H1 (cell line): Measurements from ENCODE around the gene SNTG2. TPM values are rescaled to one million over a fixed set of nuclear protein-coding genes. Genes with fewer than 3 reads are reported as not detected.

ENCODE experiments used
- CTCF ChIA-PET: fragments of 300-600 bp; sonication (Branson Sonifier 250); formaldehyde crosslinking; loops from one replicate; lab custom pipeline; 2021; ENCODE audit not compliant: partially characterized antibody; lab: Charles Lee
- POLR2A ChIA-PET: fragments of 300-600 bp; sonication (Branson Sonifier 250); formaldehyde crosslinking; loops from one replicate; lab custom pipeline; 2021; ENCODE audit warnings: inconsistent platforms; ENCODE audit not compliant: partially characterized antibody; lab: Charles Lee
- DNase-seq, 2 experiments: peaks; one replicate each; pipeline versions ENCODE4 v3.0.0 to v3.0.0-alpha.2; 2010 to 2022; ENCODE audit warnings: low spot score in 2 of 2, low read depth in 1 of 2, mixed read lengths in 1 of 2
- FAIRE-seq: peaks from 2 replicates; lab custom pipeline; 2011; peaks lifted over from hg19 to GRCh38; lab: Jason Lieb, UNC
- H2AFZ ChIP-seq: 2 replicates; pipeline ENCODE4 v1.8.1; 2012; ENCODE audit warnings: low read length, inconsistent platforms
- H2AK5ac ChIP-seq: 2 replicates; pipeline ENCODE4 v1.6.1; 2013; ENCODE audit warnings: low read depth, low read length
- H2BK120ac ChIP-seq: replicated peaks from 2 replicates; pipeline ENCODE3; 2013; ENCODE audit warnings: low read depth, low read length, inconsistent platforms
- H2BK12ac ChIP-seq: 2 replicates; pipeline ENCODE4 v1.6.1; 2013; ENCODE audit warnings: low read depth, low read length
- H2BK15ac ChIP-seq: 2 replicates; pipeline ENCODE4 v1.6.1; 2013; ENCODE audit warnings: low read length
- H2BK20ac ChIP-seq: 2 replicates; pipeline ENCODE4 v1.6.1; 2013; ENCODE audit warnings: low read length
- H2BK5ac ChIP-seq: 2 replicates; pipeline ENCODE4 v1.6.1; 2013; ENCODE audit warnings: low read depth, low read length
- H3K14ac ChIP-seq: 2 replicates; pipeline ENCODE4 v1.6.1; 2013; ENCODE audit warnings: inconsistent platforms; ENCODE audit not compliant: insufficient read length
- H3K18ac ChIP-seq: 2 replicates; pipeline ENCODE4 v1.6.1; 2013; ENCODE audit warnings: low read length; ENCODE audit errors: extremely low read depth
- H3K23ac ChIP-seq: 2 replicates; pipeline ENCODE4 v1.6.1; 2013; ENCODE audit warnings: inconsistent platforms; ENCODE audit not compliant: insufficient read length
- H3K23me2 ChIP-seq: 2 replicates; pipeline ENCODE4 v1.6.1; 2013; ENCODE audit warnings: low read depth, low read length
- H3K27ac ChIP-seq: 2 replicates; pipeline ENCODE4 v1.6.1; 2011; ENCODE audit warnings: low read depth, low read length, inconsistent platforms
- H3K27me3 ChIP-seq, 4 experiments: replicated peaks in 1 of 4; 1 replicate in 1 of 4; 2 replicates in 3 of 4; pipeline versions ENCODE4 v1.6.1 to v1.8.1; 2011 to 2013; ENCODE audit warnings: low read length in 3 of 4, mild to moderate bottlenecking in 3 of 4, inconsistent platforms in 2 of 4, mixed read lengths in 2 of 4, moderate library complexity in 1 of 4; ENCODE audit not compliant: control insufficient read depth in 3 of 4, insufficient read depth in 3 of 4; ENCODE audit errors: extremely low read depth in 1 of 4
- H3K36me3 ChIP-seq, 4 experiments: 2 replicates each; pipeline versions ENCODE4 v1.6.1 to v1.8.1; 2011 to 2013; ENCODE audit warnings: mild to moderate bottlenecking in 4 of 4, low read length in 3 of 4, moderate library complexity in 2 of 4, control low read depth in 1 of 4, inconsistent platforms in 1 of 4; ENCODE audit not compliant: insufficient read depth in 4 of 4, control insufficient read depth in 2 of 4
- H3K4ac ChIP-seq: replicated peaks from 2 replicates; pipeline ENCODE3; 2013; ENCODE audit warnings: low read length, low read depth, mixed read lengths, inconsistent platforms; ENCODE audit not compliant: insufficient read length
- H3K4me1 ChIP-seq, 4 experiments: replicated peaks in 1 of 4; 1 replicate in 1 of 4; 2 replicates in 3 of 4; pipeline versions ENCODE4 v1.6.1 to v1.8.1; 2011 to 2013; ENCODE audit warnings: low read length in 3 of 4, inconsistent platforms in 2 of 4, mixed read lengths in 1 of 4; ENCODE audit not compliant: insufficient read depth in 4 of 4, control insufficient read depth in 3 of 4
- H3K4me2 ChIP-seq, 2 experiments: 2 replicates each; pipeline versions ENCODE4 v1.6.1 to v1.8.1; 2011 to 2013; ENCODE audit warnings: low read depth in 2 of 2, low read length in 2 of 2, control low read depth in 1 of 2, inconsistent platforms in 1 of 2, mild to moderate bottlenecking in 1 of 2; ENCODE audit not compliant: insufficient read depth in 1 of 2
- H3K4me3 ChIP-seq, 4 experiments: fragments of 200-600, 300-600 bp in 1 of 4; sonication (generic), shearing (Covaris generic), sonication (Bioruptor Twin) in 1 of 4; 2 replicates each; pipeline versions ENCODE4 v1.5.1 to v1.8.1; 2011 to 2016; ENCODE audit warnings: low read length in 4 of 4, low read depth in 3 of 4, control low read depth in 2 of 4, inconsistent platforms in 2 of 4, mild to moderate bottlenecking in 2 of 4, mixed read lengths in 1 of 4, moderate library complexity in 1 of 4; ENCODE audit not compliant: insufficient read depth in 2 of 4; ENCODE audit errors: extremely low read depth in 1 of 4
- H3K56ac ChIP-seq: replicated peaks from 2 replicates; pipeline ENCODE3; 2013; ENCODE audit warnings: low read depth, mild to moderate bottlenecking, mixed read lengths, low read length, inconsistent platforms; ENCODE audit not compliant: insufficient read length
- H3K79me1 ChIP-seq: 2 replicates; pipeline ENCODE4 v1.6.1; 2013; ENCODE audit warnings: low read depth, low read length, control low read depth
- H3K79me2 ChIP-seq, 2 experiments: 2 replicates each; pipeline versions ENCODE4 v1.6.1 to v1.8.1; 2012 to 2013; ENCODE audit warnings: low read length in 2 of 2, mild to moderate bottlenecking in 2 of 2, inconsistent platforms in 1 of 2; ENCODE audit not compliant: insufficient read depth in 2 of 2, control insufficient read depth in 1 of 2
- H3K9ac ChIP-seq, 4 experiments: replicated peaks in 1 of 4; 1 replicate in 1 of 4; 2 replicates in 3 of 4; pipeline versions ENCODE4 v1.6.1 to v1.8.1; 2011 to 2013; ENCODE audit warnings: low read depth in 3 of 4, low read length in 3 of 4, control low read depth in 2 of 4, mild to moderate bottlenecking in 2 of 4, moderate library complexity in 2 of 4, inconsistent platforms in 1 of 4; ENCODE audit errors: extremely low read depth in 1 of 4
- H3K9me3 ChIP-seq, 2 experiments: 2 replicates each; pipeline versions ENCODE4 v1.6.1 to v1.8.1; 2012 to 2013; ENCODE audit warnings: mild to moderate bottlenecking in 2 of 2, moderate library complexity in 2 of 2, control low read depth in 1 of 2, inconsistent platforms in 1 of 2, low read depth in 1 of 2, low read length in 1 of 2, mixed read lengths in 1 of 2; ENCODE audit not compliant: insufficient read depth in 2 of 2
- H4K20me1 ChIP-seq, 2 experiments: replicated peaks in 1 of 2; 2 replicates each; pipeline versions ENCODE3 to v1.8.1; 2011 to 2013; ENCODE audit warnings: inconsistent platforms in 2 of 2, low read length in 2 of 2, mild to moderate bottlenecking in 1 of 2; ENCODE audit not compliant: insufficient read depth in 2 of 2, control insufficient read depth in 1 of 2
- H4K5ac ChIP-seq: 2 replicates; pipeline ENCODE4 v1.6.1; 2013; ENCODE audit warnings: low read length, low read depth, mixed read lengths, inconsistent platforms; ENCODE audit not compliant: insufficient read length
- H4K8ac ChIP-seq: 2 replicates; pipeline ENCODE4 v1.8.0; 2013; ENCODE audit warnings: mild to moderate bottlenecking, moderate library complexity, low read length, inconsistent platforms; ENCODE audit not compliant: insufficient read depth; ENCODE audit errors: extremely low read depth
- H4K91ac ChIP-seq: replicated peaks from 2 replicates; pipeline ENCODE3; 2013; ENCODE audit warnings: low read length, mixed read lengths, inconsistent platforms; ENCODE audit not compliant: insufficient read length
- ASH2L ChIP-seq: fragments of 200-600, 300-600 bp; sonication (generic); IDR thresholded peaks from one replicate; pipeline ENCODE4 v1.7.1; 2017; ENCODE audit warnings: low read length
- CBX8 ChIP-seq: fragments of 300-800, 300-1000 bp; sonication (generic); IDR thresholded peaks from 2 replicates; pipeline ENCODE4 v1.7.1; 2016; ENCODE audit warnings: low read depth, low read length, borderline replicate concordance
- CTBP2 ChIP-seq: IDR thresholded peaks from 2 replicates; pipeline ENCODE4 v1.7.0; 2011; ENCODE audit warnings: borderline replicate concordance, mild to moderate bottlenecking, moderate library complexity, mixed read lengths, low read length; ENCODE audit not compliant: insufficient read depth, insufficient read length
- EP300 ChIP-seq, 2 experiments: IDR thresholded peaks; 1 replicate in 1 of 2; 2 replicates in 1 of 2; pipeline ENCODE4 v1.6.1; 2011 to 2012; ENCODE audit warnings: low read depth in 2 of 2, low read length in 2 of 2, mild to moderate bottlenecking in 2 of 2, borderline replicate concordance in 1 of 2, inconsistent platforms in 1 of 2, moderate library complexity in 1 of 2
- HDAC2 ChIP-seq, 2 experiments: fragments of 300-600 bp in 1 of 2; sonication (generic) in 1 of 2; IDR thresholded peaks; 2 replicates each; pipeline ENCODE4 v1.6.1; 2011 to 2012; ENCODE audit warnings: low read depth in 2 of 2, low read length in 2 of 2, mild to moderate bottlenecking in 2 of 2, moderate library complexity in 2 of 2, borderline replicate concordance in 1 of 2, inconsistent platforms in 1 of 2
- HDAC6 ChIP-seq: IDR thresholded peaks from one replicate; pipeline ENCODE4 v1.7.1; 2012; ENCODE audit warnings: low read depth, mild to moderate bottlenecking, inconsistent platforms, low read length, moderate library complexity
- KDM5A ChIP-seq: fragments of 200-600 bp; IDR thresholded peaks from 2 replicates; pipeline ENCODE4 v1.7.1; 2012; ENCODE audit warnings: mild to moderate bottlenecking, low read length, inconsistent platforms, mixed read lengths
- PHF8 ChIP-seq: fragments of 200-600 bp; sonication (generic); conservative IDR thresholded peaks from 2 replicates; pipeline ENCODE4 v1.7.1; 2012; ENCODE audit warnings: low read depth, mild to moderate bottlenecking, inconsistent platforms, low read length, moderate library complexity
- POU5F1 ChIP-seq: IDR thresholded peaks from 2 replicates; pipeline ENCODE4 v1.6.1; 2011; ENCODE audit warnings: low read depth, mild to moderate bottlenecking, low read length, moderate library complexity
- RBBP5 ChIP-seq: IDR thresholded peaks from 2 replicates; pipeline ENCODE4 v1.7.1; 2012; ENCODE audit warnings: low read depth, mild to moderate bottlenecking, inconsistent platforms, low read length, moderate library complexity, borderline replicate concordance
- SUZ12 ChIP-seq: fragments of 200-600 bp; sonication (generic); IDR thresholded peaks from 2 replicates; pipeline ENCODE4 v1.6.1; 2012; ENCODE audit warnings: mild to moderate bottlenecking, inconsistent platforms, low read length, moderate library complexity, mixed read lengths
- TCF12 ChIP-seq: IDR thresholded peaks from 2 replicates; pipeline ENCODE4 v1.6.1; 2011; ENCODE audit warnings: low read depth, mild to moderate bottlenecking, low read length
- USF2 ChIP-seq: IDR thresholded peaks from 2 replicates; pipeline ENCODE4 v1.6.1; 2011; ENCODE audit warnings: low read length, improper control_type of control experiment
- whole genome bisulfite sequencing, 2 experiments: shearing (Covaris generic) in 1 of 2; methylation state at CpG; one replicate each; pipeline versions ENCODE4 v1.1.6 to v1.1.7; 2013 to 2015; ENCODE audit warnings: low lambda C conversion rate in 2 of 2, mixed read lengths in 2 of 2, inconsistent platforms in 1 of 2, low coverage in 1 of 2, missing lambda C conversion rate in 1 of 2; ENCODE audit not compliant: insufficient replicate concordance in 2 of 2, insufficient coverage in 1 of 2, insufficient read length in 1 of 2; ENCODE audit errors: extremely low coverage in 1 of 2, missing lambda C conversion rate in 1 of 2; 5-methylcytosine and 5-hydroxymethylcytosine counted together
- polyA plus RNA-seq, 7 experiments: library from polyadenylated mRNA; depleted of rRNA in 3 of 7; stranded (reverse) in 5 of 7; unstranded in 2 of 7; fragments of >200 nt in 5 of 7; fragments of 200-250 nt in 2 of 7; gene quantifications; 1 replicate in 5 of 7; 2 replicates in 1 of 7; 4 replicates in 1 of 7; pipeline versions ENCODE4 v1.2.1 to v1.2.3, GENCODE V29; 2011 to 2013; ENCODE audit warnings: missing spikeins in 2 of 7, mixed read lengths in 2 of 7
- total RNA-seq: library from RNA; stranded (reverse); fragmentation: NEBNext Ultra II Directional; extraction: Animal tissue kit (Norgen Biotek cat#: 25700); gene quantifications from 2 replicates; pipeline ENCODE4 v1.2.1, GENCODE V29; 2021

SNTG2 gene
- total and polyA plus RNA-seq, 2 of the 8 experiments (the other 6 are each of a cell fraction or from before 2014, with no cell fraction given): 6.6 to 18.1 TPM

DNA sequence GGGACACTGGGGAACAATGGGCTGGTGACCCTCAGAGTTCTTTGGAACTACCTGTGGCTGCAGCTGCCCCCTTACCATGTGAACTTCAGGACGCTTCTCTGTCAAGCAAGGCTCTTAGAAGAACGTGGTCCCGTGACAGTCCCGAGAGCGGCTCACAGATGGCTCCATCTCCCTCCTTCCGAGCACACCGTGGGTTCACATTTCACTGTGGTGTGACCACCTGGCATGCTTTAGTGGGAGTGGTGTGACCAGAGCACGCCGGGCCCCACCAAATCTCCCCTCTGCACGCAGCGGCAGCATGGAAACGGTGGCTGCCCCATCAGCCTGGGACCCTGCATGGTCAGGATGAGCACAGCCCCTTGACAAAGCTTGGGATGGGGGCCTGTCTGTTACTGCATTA, 452.9 kb downstream of the SNTG2 start:
- Histone ChIP-seq H2BK20ac (no peak overlapping the region), H3K56ac (no peak overlapping the region), H3K4me1 (no peaks in the 10 kb centered on the region), H3K27ac (no peak overlapping the region), H3K79me1 (no peaks in the 10 kb centered on the region), H3K36me3 (no peaks in the 10 kb centered on the region), H2BK120ac (no peak overlapping the region), H3K14ac (no peak overlapping the region), H4K5ac (no peak overlapping the region), H4K91ac (no peak overlapping the region), H3K23ac (no peak overlapping the region), H2AK5ac (no peak overlapping the region), H3K4me3 (no peak overlapping the region), H3K4ac (no peak overlapping the region), H2BK15ac (no peak overlapping the region), H3K27me3 (no peaks in the 10 kb centered on the region), H4K8ac (no peak overlapping the region; the same call in 1 of the 2 replicates), H2BK5ac (no peak overlapping the region), H3K23me2 (peaks cover 6% of the 10 kb centered on the region; the same call in 1 of the 2 replicates), H3K4me2 (no peak overlapping the region), H3K9me3 (no peaks in the 10 kb centered on the region; a peak in 1 of 4 replicates), H4K20me1 (no peaks in the 10 kb centered on the region), H3K18ac (no peak overlapping the region), H2BK12ac (no peak overlapping the region), H3K9ac (no peak overlapping the region), H2AFZ (no peak overlapping the region), H3K79me2 (no peaks in the 10 kb centered on the region)
- WGBS, 2 experiments: 88% methylated on average over 12 of the region's 12 CpGs; no CpG with 5 or more reads in 1 of the 2 experiments
- ChIA-PET CTCF (no interaction called here), POLR2A (no interaction called here)
- FAIRE-seq (no peak), DNase-seq (no peak)
- TF ChIP-seq PHF8 (no peak), KDM5A (no peak), SUZ12 (no peak), TCF12 (no peak), HDAC2 (IDR thresholded peaks at IDR 0.05; ENCODE audit: borderline replicate concordance in 1 of 2, low read depth in 2 of 2, low read length in 2 of 2) (no peak), POU5F1 (no peak), ASH2L (no peak), EP300 (IDR thresholded peaks at IDR 0.05; ENCODE audit: borderline replicate concordance in 1 of 2, low read depth in 2 of 2, low read length in 2 of 2) (no peak), HDAC6 (no peak), CTBP2 (no peak), USF2 (no peak), RBBP5 (no peak), CBX8 (no peak)
